Astrocyte of the cerebellum (primary cell): Measurements from ENCODE around the gene ARHGAP22.

Experiments used
- DNase-seq: peaks from one replicate; pipeline ENCODE4 v3.0.0-alpha.2; 2011; ENCODE audit warnings: low read depth
- H3K4me3 ChIP-seq: 2 replicates; pipeline ENCODE4 v1.5.1; 2011; ENCODE audit warnings: mild to moderate bottlenecking, low read depth, low read length, moderate library complexity
- in situ Hi-C: cut with HindIII; loops from 2 replicates; pipeline ENCODE4 v1.10.0; 2017; ENCODE audit warnings: low sequenced_read_pairs
- TF ChIP-seq, protein P1 (sequence below): IDR thresholded peaks from 2 replicates; pipeline ENCODE4 v1.5.1; 2012; ENCODE audit warnings: low read length, low read depth, moderate library complexity, mild to moderate bottlenecking; ENCODE audit errors: missing control alignments

The ARHGAP22 gene

DNA sequence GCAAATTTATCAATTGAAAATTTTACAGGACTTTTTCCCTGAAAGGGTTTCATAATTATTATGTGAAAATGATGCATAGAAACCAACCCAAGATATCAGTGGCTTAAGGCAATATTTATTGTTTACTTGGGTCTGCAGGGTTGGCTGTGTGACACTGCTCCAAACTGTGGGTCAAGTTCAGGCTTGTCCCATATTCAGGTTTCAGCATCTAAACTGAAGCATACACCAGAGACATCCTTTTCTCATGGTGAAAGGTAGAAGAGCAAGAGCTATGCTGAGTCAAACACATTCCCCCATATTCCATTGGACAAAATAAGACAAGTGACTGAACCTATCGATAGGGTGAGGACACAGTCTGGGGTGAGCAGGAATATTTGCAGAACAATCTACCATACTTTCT is 187.5 kb downstream of the ARHGAP22 start:
- no peak for DNase-seq
- no peak overlapping the region for H3K4me3 ChIP-seq
- in situ Hi-C loops, result no loop called here
- TF ChIP-seq, protein P1, sequence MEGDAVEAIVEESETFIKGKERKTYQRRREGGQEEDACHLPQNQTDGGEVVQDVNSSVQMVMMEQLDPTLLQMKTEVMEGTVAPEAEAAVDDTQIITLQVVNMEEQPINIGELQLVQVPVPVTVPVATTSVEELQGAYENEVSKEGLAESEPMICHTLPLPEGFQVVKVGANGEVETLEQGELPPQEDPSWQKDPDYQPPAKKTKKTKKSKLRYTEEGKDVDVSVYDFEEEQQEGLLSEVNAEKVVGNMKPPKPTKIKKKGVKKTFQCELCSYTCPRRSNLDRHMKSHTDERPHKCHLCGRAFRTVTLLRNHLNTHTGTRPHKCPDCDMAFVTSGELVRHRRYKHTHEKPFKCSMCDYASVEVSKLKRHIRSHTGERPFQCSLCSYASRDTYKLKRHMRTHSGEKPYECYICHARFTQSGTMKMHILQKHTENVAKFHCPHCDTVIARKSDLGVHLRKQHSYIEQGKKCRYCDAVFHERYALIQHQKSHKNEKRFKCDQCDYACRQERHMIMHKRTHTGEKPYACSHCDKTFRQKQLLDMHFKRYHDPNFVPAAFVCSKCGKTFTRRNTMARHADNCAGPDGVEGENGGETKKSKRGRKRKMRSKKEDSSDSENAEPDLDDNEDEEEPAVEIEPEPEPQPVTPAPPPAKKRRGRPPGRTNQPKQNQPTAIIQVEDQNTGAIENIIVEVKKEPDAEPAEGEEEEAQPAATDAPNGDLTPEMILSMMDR, result no peak

DNA sequence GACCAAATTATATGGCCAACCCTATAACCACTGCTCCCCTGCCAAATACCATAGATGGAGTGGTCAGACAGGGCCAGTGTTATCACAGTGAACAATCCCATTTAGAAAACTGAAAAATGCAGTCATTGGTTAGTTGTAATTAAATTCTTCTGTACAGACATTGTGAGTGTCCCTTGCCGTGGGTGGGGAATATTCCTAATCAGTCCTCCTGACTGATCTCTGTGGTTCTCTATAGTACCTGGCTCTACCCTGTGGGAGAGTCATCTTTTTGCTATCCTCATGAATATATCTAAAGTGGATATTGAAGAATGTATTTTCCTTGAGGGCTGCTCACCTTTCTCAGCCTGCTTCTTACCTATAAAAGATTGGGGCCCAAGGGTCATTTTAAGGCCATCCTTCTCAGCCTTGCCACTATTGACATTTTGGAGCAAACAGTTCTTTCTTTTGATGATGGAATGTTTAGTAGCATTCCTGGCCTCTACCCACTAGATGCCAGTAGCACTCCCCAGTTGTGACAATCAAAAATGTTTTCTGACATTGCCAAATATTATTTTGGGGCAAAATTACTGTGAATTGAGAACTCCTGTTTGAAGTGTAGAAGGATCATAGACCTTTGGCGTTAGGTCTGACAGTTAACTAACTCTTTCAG is 188.2 kb downstream of the ARHGAP22 start:
- H3K4me3 ChIP-seq, result no peak overlapping the region
- in situ Hi-C loops, result no loop called here
- TF ChIP-seq, protein P1, result no peak
- no peak for DNase-seq

DNA sequence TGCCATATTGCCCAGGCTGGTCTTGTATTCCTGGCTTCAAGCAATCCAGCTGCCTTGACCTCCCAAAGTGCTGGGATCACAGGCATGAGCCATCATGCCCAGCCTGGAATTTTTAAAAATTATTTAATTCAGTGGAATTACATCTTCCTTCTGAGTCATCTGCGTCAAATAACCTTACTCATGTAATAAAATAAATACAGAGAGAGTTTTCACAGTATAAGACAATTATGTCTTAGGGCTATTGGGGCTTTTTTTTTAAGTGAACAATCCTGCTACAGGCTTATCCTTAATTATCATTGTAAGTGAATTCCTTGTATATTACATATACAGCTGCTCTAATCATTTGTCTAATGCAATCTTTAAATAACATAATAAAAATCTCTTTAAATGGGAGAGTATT is 190.1 kb downstream of the ARHGAP22 start:
- no peak for DNase-seq
- H3K4me3 ChIP-seq, result no peak overlapping the region
- in situ Hi-C loops, result no loop called here
- TF ChIP-seq, protein P1, result no peak

DNA sequence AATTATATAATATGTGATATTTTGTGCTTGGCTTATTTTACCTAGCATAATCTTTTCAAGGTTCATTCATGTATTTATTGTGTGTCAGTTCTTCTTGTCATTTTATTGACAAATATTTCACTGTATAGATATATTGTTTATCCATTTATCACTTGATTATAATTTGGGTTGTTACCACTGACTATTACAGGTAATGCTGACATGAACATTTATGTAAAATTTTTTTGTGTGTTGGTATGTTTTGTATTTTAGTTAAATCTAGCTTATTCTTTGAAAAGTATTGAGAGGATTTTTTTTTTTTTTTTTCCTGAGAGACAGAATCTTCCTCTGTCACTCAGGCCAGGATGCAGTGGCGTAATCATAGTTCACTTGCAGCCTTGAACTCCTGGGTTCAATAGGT is 190.7 kb downstream of the ARHGAP22 start:
- H3K4me3 ChIP-seq, result no peak overlapping the region
- in situ Hi-C loops, result no loop called here
- TF ChIP-seq, protein P1, result no peak
- no peak for DNase-seq

DNA sequence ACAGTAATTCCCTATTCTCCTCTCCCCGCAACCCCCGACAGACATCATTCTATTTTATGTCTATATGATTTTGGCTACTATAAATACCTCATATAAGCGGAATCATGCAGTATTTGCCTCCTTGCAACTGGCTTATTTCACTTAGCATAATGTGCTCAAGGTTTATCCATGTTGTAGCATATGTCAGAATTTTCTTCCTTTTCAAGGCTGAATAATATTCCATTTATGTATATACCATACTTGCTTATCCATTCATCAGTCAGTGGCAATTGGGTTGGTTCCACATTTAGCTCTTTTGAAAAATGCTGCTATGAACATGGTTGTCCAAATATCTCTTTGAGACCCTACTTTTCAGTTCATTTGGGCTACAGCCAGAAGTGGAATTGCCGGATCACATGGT is 191.9 kb downstream of the ARHGAP22 start:
- no peak for DNase-seq
- no peak overlapping the region for H3K4me3 ChIP-seq
- in situ Hi-C loops, result no loop called here
- TF ChIP-seq, protein P1, result no peak

DNA sequence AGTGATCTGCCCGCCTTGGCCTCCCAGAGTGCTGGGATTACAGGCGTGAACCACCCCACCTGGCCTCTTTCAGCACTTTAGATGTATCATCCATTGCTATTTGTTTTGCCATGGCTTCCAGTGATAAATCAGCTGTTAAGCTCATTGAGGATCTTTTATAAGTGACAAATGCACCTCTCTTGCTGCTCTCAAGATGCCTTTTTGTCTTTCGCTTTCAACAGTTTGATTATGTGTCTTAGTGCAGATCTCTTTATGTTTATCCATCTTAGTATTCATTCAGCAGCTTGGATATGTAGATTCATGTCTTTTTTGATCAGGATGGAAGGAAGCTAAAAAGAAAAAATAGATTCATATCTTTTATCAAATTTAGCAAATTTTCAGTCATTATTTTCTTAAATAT is 192.8 kb downstream of the ARHGAP22 start:
- DNase-seq, result no peak
- TF ChIP-seq, protein P1, result no peak
- no peak overlapping the region for H3K4me3 ChIP-seq
- in situ Hi-C loops, result no loop called here
